ENCODE measurements around the gene ABHD15. TPM values are rescaled to one million over a fixed set of nuclear protein-coding genes. Genes with fewer than 3 reads are reported as not detected.

The ABHD15 gene
- total RNA-seq, 1 experiment from 2014 or later, result 10.5 TPM

DNA sequence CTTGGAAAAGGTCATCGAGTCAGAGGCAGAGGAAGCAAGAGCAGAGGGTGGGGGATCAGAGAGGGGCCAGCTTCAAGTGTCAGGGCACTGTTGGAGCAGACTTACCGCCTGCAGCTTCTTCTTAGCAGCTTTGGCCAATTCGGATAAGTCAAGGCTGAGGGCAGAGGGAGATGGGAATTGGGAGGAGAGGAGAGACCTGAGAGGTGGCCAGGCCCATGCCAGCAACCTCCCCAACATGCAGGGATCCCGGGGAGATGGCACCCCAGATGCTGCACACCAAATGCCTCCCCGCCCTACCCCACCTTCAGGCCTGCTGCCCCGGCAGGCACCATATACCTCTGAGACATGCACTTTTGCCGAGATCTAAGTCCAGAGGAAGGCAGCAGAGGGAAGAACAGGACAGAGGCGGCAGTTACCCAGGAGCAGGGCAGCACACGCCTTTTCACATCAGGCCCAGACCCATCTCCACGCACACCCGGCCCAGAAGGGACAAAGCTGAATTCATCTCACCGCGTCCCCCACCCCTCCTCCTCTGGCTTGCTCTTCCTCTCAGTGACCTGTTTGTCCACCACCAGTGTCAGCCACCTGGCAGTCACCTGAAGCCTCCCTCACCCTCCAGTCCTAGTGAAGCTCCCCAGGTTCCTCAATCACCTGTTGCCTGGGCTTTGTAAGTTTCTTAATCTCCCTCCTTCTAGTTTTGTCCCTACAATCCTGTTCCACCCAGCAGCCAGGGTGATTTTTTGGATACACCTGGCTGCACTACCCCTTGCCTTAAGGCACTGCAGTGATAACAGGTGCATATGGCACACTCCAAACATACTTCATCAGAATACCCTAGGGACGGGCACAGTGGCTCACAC lies 12.0 kb upstream of the ABHD15 start:
- Mint-ChIP-seq H3K27me3 (ENCODE audit: insufficient read depth, unreplicated experiment) (no peaks in the 10 kb centered on the region), H3K27ac (ENCODE audit: unreplicated experiment) (peak overlapping the region; percentile 8), H3K9me3 (ENCODE audit: unreplicated experiment) (no peaks in the 10 kb centered on the region), H3K4me1 (ENCODE audit: low read depth, unreplicated experiment) (no peaks in the 10 kb centered on the region), H3K36me3 (ENCODE audit: insufficient read depth, unreplicated experiment) (peaks cover 24% of the 10 kb centered on the region), H3K4me3 (ENCODE audit: unreplicated experiment) (no peak overlapping the region)
- H3K4me3 ChIP-seq (ENCODE audit: low read depth, low read length), result no peak overlapping the region
- H3K36me3 ChIP-seq (ENCODE audit: control insufficient read depth, insufficient read depth, low read length), result peaks cover 5% of the 10 kb centered on the region
- DNase-seq, result no peak
- intact Hi-C loops (cut with micrococcal nuclease; ENCODE audit: unreplicated experiment), result no loop called here
- POLR2A ChIA-PET, result no interaction called here
- no TSS peak for BruUV-seq (replicated peaks)
- no peaks in the 10 kb centered on the region for H3K9me3 ChIP-seq
- CTCF ChIA-PET, result no interaction called here
- H3K27me3 ChIP-seq (replicated peaks; ENCODE audit: control insufficient read depth, insufficient read depth, low read length), result no peaks in the 10 kb centered on the region
- peaks cover 10% of the 10 kb centered on the region for H3K4me1 ChIP-seq
- TF ChIP-seq, protein P1, sequence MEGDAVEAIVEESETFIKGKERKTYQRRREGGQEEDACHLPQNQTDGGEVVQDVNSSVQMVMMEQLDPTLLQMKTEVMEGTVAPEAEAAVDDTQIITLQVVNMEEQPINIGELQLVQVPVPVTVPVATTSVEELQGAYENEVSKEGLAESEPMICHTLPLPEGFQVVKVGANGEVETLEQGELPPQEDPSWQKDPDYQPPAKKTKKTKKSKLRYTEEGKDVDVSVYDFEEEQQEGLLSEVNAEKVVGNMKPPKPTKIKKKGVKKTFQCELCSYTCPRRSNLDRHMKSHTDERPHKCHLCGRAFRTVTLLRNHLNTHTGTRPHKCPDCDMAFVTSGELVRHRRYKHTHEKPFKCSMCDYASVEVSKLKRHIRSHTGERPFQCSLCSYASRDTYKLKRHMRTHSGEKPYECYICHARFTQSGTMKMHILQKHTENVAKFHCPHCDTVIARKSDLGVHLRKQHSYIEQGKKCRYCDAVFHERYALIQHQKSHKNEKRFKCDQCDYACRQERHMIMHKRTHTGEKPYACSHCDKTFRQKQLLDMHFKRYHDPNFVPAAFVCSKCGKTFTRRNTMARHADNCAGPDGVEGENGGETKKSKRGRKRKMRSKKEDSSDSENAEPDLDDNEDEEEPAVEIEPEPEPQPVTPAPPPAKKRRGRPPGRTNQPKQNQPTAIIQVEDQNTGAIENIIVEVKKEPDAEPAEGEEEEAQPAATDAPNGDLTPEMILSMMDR (IDR thresholded peaks at IDR 0.05; ENCODE audit: insufficient read depth in 1 of 2, low read depth in 1 of 2, low read length in 1 of 2, severe bottlenecking in 1 of 2, unreplicated experiment in 1 of 2), result no peak

DNA sequence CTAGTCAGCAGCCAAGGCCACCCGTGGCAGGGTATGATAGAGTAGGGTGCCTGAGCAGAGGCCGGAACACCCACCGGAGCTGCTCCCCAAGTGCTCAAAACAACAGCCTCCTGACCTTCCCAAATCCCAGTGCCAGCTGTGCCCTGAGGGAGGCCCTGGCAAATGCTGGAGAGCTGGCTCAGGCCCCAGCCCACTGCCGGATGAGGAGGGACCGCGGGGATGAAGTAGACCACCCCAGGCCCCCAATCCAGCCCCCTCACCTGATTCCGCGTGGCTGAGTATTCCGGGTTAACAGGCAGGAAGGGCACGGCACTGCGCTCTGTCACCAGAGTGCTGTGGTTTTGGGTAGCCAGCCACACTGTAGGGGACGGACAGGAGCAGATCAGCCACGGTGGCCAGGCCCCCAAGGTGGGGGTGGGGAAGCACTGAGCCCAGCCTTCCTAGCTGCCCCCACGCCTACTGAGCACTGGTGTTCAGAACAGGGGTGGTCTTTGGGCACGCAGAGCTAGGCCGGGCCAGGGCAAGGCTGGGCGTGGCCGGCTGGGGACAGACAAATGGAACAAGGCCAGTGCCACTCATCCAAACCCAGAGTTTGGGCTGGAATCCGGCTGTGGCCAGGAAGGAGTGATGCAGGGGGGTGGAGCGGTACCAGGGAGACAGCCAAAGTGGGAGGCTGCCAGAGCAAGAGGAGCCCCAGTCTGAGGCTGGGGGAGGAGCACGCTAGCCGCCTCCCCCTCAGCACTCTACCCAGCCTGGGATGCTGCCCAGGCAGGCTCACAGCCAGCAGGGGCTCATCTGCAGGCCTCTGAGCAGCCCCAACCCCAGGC lies 10.8 kb upstream of the ABHD15 start:
- ChIA-PET CTCF (interaction anchor here (0.8 to 2.3 kb wide), 2 partner anchors 13 to 14 kb away, joined by 3 to 6 read pairs; no protein-coding TSS in a partner anchor), POLR2A (no interaction called here)
- Histone ChIP-seq H3K27me3 (replicated peaks; ENCODE audit: control insufficient read depth, insufficient read depth, low read length) (no peaks in the 10 kb centered on the region), H3K4me1 (peaks cover 10% of the 10 kb centered on the region), H3K36me3 (ENCODE audit: control insufficient read depth, insufficient read depth, low read length) (peaks cover 3% of the 10 kb centered on the region), H3K9me3 (no peaks in the 10 kb centered on the region), H3K4me3 (ENCODE audit: low read depth, low read length) (no peak overlapping the region)
- no peaks in the 10 kb centered on the region for H3K4me1 Mint-ChIP-seq (ENCODE audit: low read depth, unreplicated experiment)
- TF ChIP-seq, protein P1 (IDR thresholded peaks at IDR 0.05; ENCODE audit: insufficient read depth in 1 of 2, low read depth in 1 of 2, low read length in 1 of 2, severe bottlenecking in 1 of 2, unreplicated experiment in 1 of 2), result no peak
- no peak overlapping the region for H3K4me3 Mint-ChIP-seq (ENCODE audit: unreplicated experiment)
- no peak overlapping the region for H3K27ac Mint-ChIP-seq (ENCODE audit: unreplicated experiment)
- intact Hi-C loops (cut with micrococcal nuclease; ENCODE audit: unreplicated experiment), result no loop called here
- H3K36me3 Mint-ChIP-seq (ENCODE audit: insufficient read depth, unreplicated experiment), result peaks cover 31% of the 10 kb centered on the region
- H3K27me3 Mint-ChIP-seq (ENCODE audit: insufficient read depth, unreplicated experiment), result no peaks in the 10 kb centered on the region
- DNase-seq, result no peak
- H3K9me3 Mint-ChIP-seq (ENCODE audit: unreplicated experiment), result no peaks in the 10 kb centered on the region
- no TSS peak for BruUV-seq (replicated peaks)

- Histone ChIP-seq H3K36me3 (ENCODE audit: control insufficient read depth, insufficient read depth, low read length) (peaks cover 1% of the 10 kb centered on the region), H3K4me1 (peaks cover 10% of the 10 kb centered on the region), H3K27me3 (replicated peaks; ENCODE audit: control insufficient read depth, insufficient read depth, low read length) (no peaks in the 10 kb centered on the region), H3K4me3 (ENCODE audit: low read depth, low read length) (no peak overlapping the region), H3K9me3 (no peaks in the 10 kb centered on the region)
- POLR2A ChIA-PET, result no interaction called here
- CTCF ChIA-PET, result interaction anchor here (0.8 to 2.3 kb wide), 2 partner anchors 14 to 15 kb away, joined by 3 to 6 read pairs; no protein-coding TSS in a partner anchor
- no TSS peak for BruUV-seq (replicated peaks)
- intact Hi-C loops (cut with micrococcal nuclease; ENCODE audit: unreplicated experiment), result no loop called here
- H3K36me3 Mint-ChIP-seq (ENCODE audit: insufficient read depth, unreplicated experiment), result peaks cover 31% of the 10 kb centered on the region
- no peaks in the 10 kb centered on the region for H3K4me1 Mint-ChIP-seq (ENCODE audit: low read depth, unreplicated experiment)
- no peak overlapping the region for H3K27ac Mint-ChIP-seq (ENCODE audit: unreplicated experiment)
- H3K27me3 Mint-ChIP-seq (ENCODE audit: insufficient read depth, unreplicated experiment), result no peaks in the 10 kb centered on the region
- no peak overlapping the region for H3K4me3 Mint-ChIP-seq (ENCODE audit: unreplicated experiment)
- TF ChIP-seq, protein P1 (IDR thresholded peaks at IDR 0.05; ENCODE audit: insufficient read depth in 1 of 2, low read depth in 1 of 2, low read length in 1 of 2, severe bottlenecking in 1 of 2, unreplicated experiment in 1 of 2), result no peak
- DNase-seq, result no peak
- no peaks in the 10 kb centered on the region for H3K9me3 Mint-ChIP-seq (ENCODE audit: unreplicated experiment)
Observed at GRCh38 chr17:29577001-29577370, 10.1 kb upstream of the ABHD15 start.

Measured in Caco-2 (cell line).